Measurements from ENCODE around the gene BZW1.

BZW1 gene

GRCh38 chr2:200843993-200844948 is 32.6 kb downstream of the BZW1 start:
- DNase-seq: no peak

- no peak for DNase-seq
These were observed 33.5 kb downstream of the BZW1 start for GRCh38 chr2:200845194-200845593.

GRCh38 chr2:200845669-200846325 is 34.1 kb downstream of the BZW1 start:
- no peak for DNase-seq

GRCh38 chr2:200847269-200847668 is 35.6 kb downstream of the BZW1 start:
- no peak for DNase-seq

- no peak for DNase-seq
These were observed 36.2 kb downstream of the BZW1 start for GRCh38 chr2:200847939-200848338.

GRCh38 chr2:200850512-200851256 is 39.0 kb downstream of the BZW1 start:
- DNase-seq: no peak

- peak in 1 of 6 experiments; percentile 51 for DNase-seq
These were observed 39.9 kb downstream of the BZW1 start for GRCh38 chr2:200851398-200852248.

- DNase-seq: no peak
These were observed 40.9 kb downstream of the BZW1 start for GRCh38 chr2:200852605-200853004.

GRCh38 chr2:200856806-200857205 is 45.1 kb downstream of the BZW1 start:
- no peak for DNase-seq

GRCh38 chr2:200860092-200860795 is 48.5 kb downstream of the BZW1 start:
- DNase-seq: peak in 2 of 6 experiments; percentile 21 to 41

GRCh38 chr2:200861617-200862155 is 50.0 kb downstream of the BZW1 start:
- DNase-seq: peak in 1 of 6 experiments; percentile 26

- peak; percentile 20 to 75 (median 52) for DNase-seq
These were observed 50.9 kb downstream of the BZW1 start for GRCh38 chr2:200862532-200863000.

GRCh38 chr2:200863782-200864175 is 52.1 kb downstream of the BZW1 start:
- DNase-seq: peak in 3 of 6 experiments; percentile 37 to 38 (median 37)

GRCh38 chr2:200864176-200865034 is 52.7 kb downstream of the BZW1 start, which contains the start of gene CLK1:
Gene CLK1, minus strand, starts transcription at chr2:200864658. Its CDS starts 2,796 bp downstream, at chr2:200861862.
- DNase-seq: peak; percentile 93 to 97 (median 95)

- no peak for DNase-seq
These were observed 57.3 kb downstream of the BZW1 start for GRCh38 chr2:200869014-200869413.

GRCh38 chr2:200871151-200871550 is 59.4 kb downstream of the BZW1 start:
- DNase-seq: no peak

- no peak for DNase-seq
These were observed 61.9 kb downstream of the BZW1 start for GRCh38 chr2:200873560-200873959.
